ENCODE measurements around the gene ZNF487. TPM values are rescaled to one million over a fixed set of nuclear protein-coding genes. Genes with fewer than 3 reads are reported as not detected.
A peak's percentile ranks its signal among the peaks of the same experiment; 100 is the strongest.
"Not testable (repeated sequence)": the region's sequence is repeated elsewhere in the genome, so short reads cannot be mapped to it uniquely, and the experiment has no call there.

ZNF487 gene
- 8.4 TPM for total RNA-seq

DNA sequence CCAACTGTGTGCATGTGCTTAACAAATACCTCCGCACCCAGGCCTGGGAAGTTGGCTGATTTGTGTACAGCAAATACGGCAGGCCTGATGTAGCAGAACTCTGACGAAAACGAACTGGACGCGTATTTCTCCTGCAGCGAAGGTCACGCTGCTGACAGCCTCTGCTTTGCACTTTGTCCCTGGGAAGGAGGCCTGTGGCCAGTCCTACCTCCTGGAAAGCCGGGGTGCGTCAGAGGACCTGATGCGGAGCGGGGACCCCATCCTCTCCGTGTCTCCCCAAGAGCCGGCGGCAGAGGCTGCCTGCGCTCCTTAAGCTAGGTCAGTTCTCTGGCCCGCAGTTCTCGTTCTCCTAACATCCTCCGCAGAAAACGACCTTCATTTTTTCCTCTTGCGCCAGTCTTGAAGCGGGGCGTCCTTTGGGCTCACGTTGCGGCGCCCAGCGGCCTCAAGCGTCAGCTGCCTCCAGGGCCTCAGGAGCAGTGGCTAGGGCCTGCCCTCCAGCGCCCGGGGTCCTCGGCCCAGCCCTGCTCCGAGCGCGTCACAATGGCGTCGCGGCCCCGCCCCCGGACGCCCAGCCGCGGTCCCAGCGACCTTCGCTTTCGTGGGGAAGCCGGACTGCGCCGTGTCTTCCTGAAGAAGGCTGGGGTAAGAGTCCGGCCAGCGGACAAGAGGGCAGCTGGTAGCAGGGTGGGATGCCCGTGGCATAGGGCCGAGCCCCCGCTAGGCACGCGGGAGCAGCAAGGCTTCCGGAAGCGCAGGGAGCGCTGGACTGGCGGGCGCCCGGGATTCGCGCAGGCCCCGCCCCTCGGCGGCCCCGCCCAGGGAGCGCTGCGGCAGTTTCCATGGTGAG lies at the start of gene ZNF487:
Gene ZNF487 (plus strand): TSS at position 821 of the 850 bp plus-strand sequence. CDS start 38,703 bp downstream, outside the sequence.
- H3K4me3 ChIP-seq (ENCODE audit: low read length in 3 of 3) = peak within 1 kb of the TSS; percentile 94 to 99 (median 99)
- no peaks in the 10 kb centered on the region for H3K9me3 ChIP-seq (ENCODE audit: control insufficient read depth in 3 of 3, low read length in 3 of 3)
- no peaks in the 10 kb centered on the region for H3K36me3 ChIP-seq (ENCODE audit: control insufficient read depth in 3 of 3, insufficient read depth in 3 of 3, low read length in 3 of 3)
- H3K4me1 ChIP-seq (ENCODE audit: control insufficient read depth in 3 of 3, insufficient read depth in 3 of 3, low read length in 3 of 3) = peaks cover 4 to 8% (median 7%) of the 10 kb centered on the region in 3 donors
- no peaks in the 10 kb centered on the region for H3K27me3 ChIP-seq (ENCODE audit: control insufficient read depth in 3 of 3, insufficient read depth in 3 of 3, low read length in 3 of 3)
- H3K27ac ChIP-seq (ENCODE audit: low read depth, low read length) = peak within 1 kb of the TSS; percentile 98
- peak within 1 kb of the TSS; percentile 99 to 100 (median 100) for H3K9ac ChIP-seq (ENCODE audit: low read depth in 1 of 3, low read length in 3 of 3)

DNA sequence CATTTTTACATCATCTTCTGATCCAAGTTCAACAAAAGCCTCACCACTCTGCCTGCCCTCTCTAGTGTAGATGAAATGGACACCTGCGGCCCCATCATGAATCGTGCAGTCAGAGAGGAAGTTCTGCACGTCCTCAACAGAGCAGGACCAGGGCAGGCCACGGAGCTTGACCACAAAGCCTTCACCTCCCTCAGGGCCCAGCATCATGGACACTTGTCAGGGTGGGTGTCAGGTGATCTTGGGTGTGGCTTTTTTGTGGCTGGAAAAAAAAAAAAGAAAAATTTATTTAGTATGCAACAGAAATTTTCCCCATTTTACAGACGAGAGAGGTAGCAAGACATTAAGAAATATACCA lies 49.3 kb upstream of the ZNF487 start:
- Histone ChIP-seq H3K4me3 (ENCODE audit: low read length in 3 of 3) (no peak overlapping the region), H3K27me3 (ENCODE audit: control insufficient read depth in 3 of 3, insufficient read depth in 3 of 3, low read length in 3 of 3) (no peaks in the 10 kb centered on the region), H3K9ac (ENCODE audit: low read depth in 1 of 3, low read length in 3 of 3) (no peak overlapping the region), H3K4me1 (ENCODE audit: control insufficient read depth in 3 of 3, insufficient read depth in 3 of 3, low read length in 3 of 3) (peaks cover 3 to 20% (median 9%) of the 10 kb centered on the region in 3 donors), H3K36me3 (ENCODE audit: control insufficient read depth in 3 of 3, insufficient read depth in 3 of 3, low read length in 3 of 3) (peaks cover 42 to 61% (median 52%) of the 10 kb centered on the region in 3 donors), H3K9me3 (ENCODE audit: control insufficient read depth in 3 of 3, low read length in 3 of 3) (no peaks in the 10 kb centered on the region), H3K27ac (ENCODE audit: low read depth, low read length) (no peak overlapping the region)

DNA sequence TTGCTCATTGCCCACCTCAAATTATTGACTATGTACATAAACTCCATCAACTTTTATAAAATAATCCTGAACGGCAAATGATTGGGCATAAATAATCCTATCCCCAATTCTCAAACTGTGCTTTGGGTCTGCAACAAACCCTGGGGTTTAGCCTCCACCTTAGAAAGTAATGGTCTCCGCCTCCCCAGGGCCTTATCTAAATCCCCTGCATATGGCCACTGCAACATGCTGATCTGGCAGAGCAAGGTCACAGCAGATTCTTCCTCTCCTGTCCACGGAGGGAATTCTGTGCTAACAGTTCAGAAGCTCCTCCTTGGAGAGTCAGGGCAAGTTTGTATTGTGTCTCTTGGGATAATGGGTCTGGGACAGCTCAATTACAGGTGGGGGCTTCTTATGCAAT lies 47.0 kb upstream of the ZNF487 start:
- H3K4me3 ChIP-seq (ENCODE audit: low read length in 3 of 3) = no peak overlapping the region
- H3K9me3 ChIP-seq (ENCODE audit: control insufficient read depth in 3 of 3, low read length in 3 of 3) = no peaks in the 10 kb centered on the region
- H3K4me1 ChIP-seq (ENCODE audit: control insufficient read depth in 3 of 3, insufficient read depth in 3 of 3, low read length in 3 of 3) = peaks cover 3 to 14% (median 13%) of the 10 kb centered on the region in 3 donors
- no peaks in the 10 kb centered on the region for H3K27me3 ChIP-seq (ENCODE audit: control insufficient read depth in 3 of 3, insufficient read depth in 3 of 3, low read length in 3 of 3)
- H3K9ac ChIP-seq (ENCODE audit: low read depth in 1 of 3, low read length in 3 of 3) = no peak overlapping the region
- H3K27ac ChIP-seq (ENCODE audit: low read depth, low read length) = no peak overlapping the region
- H3K36me3 ChIP-seq (ENCODE audit: control insufficient read depth in 3 of 3, insufficient read depth in 3 of 3, low read length in 3 of 3) = peaks cover 48 to 69% (median 63%) of the 10 kb centered on the region in 3 donors

GRCh38 chr10:43390333-43390732 lies 46.6 kb upstream of the ZNF487 start:
- H3K4me1 ChIP-seq (ENCODE audit: control insufficient read depth in 3 of 3, insufficient read depth in 3 of 3, low read length in 3 of 3) = peaks cover 7 to 18% (median 12%) of the 10 kb centered on the region in 3 donors
- no peak overlapping the region for H3K4me3 ChIP-seq (ENCODE audit: low read length in 3 of 3)
- H3K9ac ChIP-seq (ENCODE audit: low read depth in 1 of 3, low read length in 3 of 3) = peak overlapping the region in 1 of 3 donors; percentile 28
- no peak overlapping the region for H3K27ac ChIP-seq (ENCODE audit: low read depth, low read length)
- no peaks in the 10 kb centered on the region for H3K9me3 ChIP-seq (ENCODE audit: control insufficient read depth in 3 of 3, low read length in 3 of 3)
- no peaks in the 10 kb centered on the region for H3K27me3 ChIP-seq (ENCODE audit: control insufficient read depth in 3 of 3, insufficient read depth in 3 of 3, low read length in 3 of 3)
- peaks cover 47 to 68% (median 61%) of the 10 kb centered on the region in 3 donors for H3K36me3 ChIP-seq (ENCODE audit: control insufficient read depth in 3 of 3, insufficient read depth in 3 of 3, low read length in 3 of 3)

- Histone ChIP-seq H3K9ac (ENCODE audit: low read depth in 1 of 3, low read length in 3 of 3) (peak overlapping the region in 1 of 3 donors; percentile 28), H3K9me3 (ENCODE audit: control insufficient read depth in 3 of 3, low read length in 3 of 3) (no peaks in the 10 kb centered on the region)
Observed at GRCh38 chr10:43390759-43391158, 46.2 kb upstream of the ZNF487 start.

GRCh38 chr10:43391496-43391895 lies 45.4 kb upstream of the ZNF487 start:
- Histone ChIP-seq H3K9ac (ENCODE audit: low read depth in 1 of 3, low read length in 3 of 3) (no peak overlapping the region), H3K36me3 (ENCODE audit: control insufficient read depth in 3 of 3, insufficient read depth in 3 of 3, low read length in 3 of 3) (peaks cover 45 to 64% (median 55%) of the 10 kb centered on the region in 3 donors), H3K9me3 (ENCODE audit: control insufficient read depth in 3 of 3, low read length in 3 of 3) (no peaks in the 10 kb centered on the region), H3K4me3 (ENCODE audit: low read length in 3 of 3) (no peak overlapping the region), H3K27me3 (ENCODE audit: control insufficient read depth in 3 of 3, insufficient read depth in 3 of 3, low read length in 3 of 3) (no peaks in the 10 kb centered on the region), H3K4me1 (ENCODE audit: control insufficient read depth in 3 of 3, insufficient read depth in 3 of 3, low read length in 3 of 3) (peaks cover 17 to 29% (median 21%) of the 10 kb centered on the region in 3 donors), H3K27ac (ENCODE audit: low read depth, low read length) (no peak overlapping the region)

More at GRCh38 chr10:43390759-43391158, 46.2 kb upstream of the ZNF487 start:
- Histone ChIP-seq H3K4me3 (ENCODE audit: low read length in 3 of 3) (no peak overlapping the region), H3K4me1 (ENCODE audit: control insufficient read depth in 3 of 3, insufficient read depth in 3 of 3, low read length in 3 of 3) (peaks cover 12 to 22% (median 17%) of the 10 kb centered on the region in 3 donors), H3K27ac (ENCODE audit: low read depth, low read length) (no peak overlapping the region), H3K36me3 (ENCODE audit: control insufficient read depth in 3 of 3, insufficient read depth in 3 of 3, low read length in 3 of 3) (peaks cover 47 to 67% (median 61%) of the 10 kb centered on the region in 3 donors), H3K27me3 (ENCODE audit: control insufficient read depth in 3 of 3, insufficient read depth in 3 of 3, low read length in 3 of 3) (no peaks in the 10 kb centered on the region)

- H3K9ac ChIP-seq (ENCODE audit: low read depth in 1 of 3, low read length in 3 of 3) = no peak overlapping the region
- H3K36me3 ChIP-seq (ENCODE audit: control insufficient read depth in 3 of 3, insufficient read depth in 3 of 3, low read length in 3 of 3) = peaks cover 32 to 51% (median 43%) of the 10 kb centered on the region in 3 donors
- H3K9me3 ChIP-seq (ENCODE audit: control insufficient read depth in 3 of 3, low read length in 3 of 3) = no peaks in the 10 kb centered on the region
- H3K4me3 ChIP-seq (ENCODE audit: low read length in 3 of 3) = no peak overlapping the region
- H3K27ac ChIP-seq (ENCODE audit: low read depth, low read length) = no peak overlapping the region
- no peaks in the 10 kb centered on the region for H3K27me3 ChIP-seq (ENCODE audit: control insufficient read depth in 3 of 3, insufficient read depth in 3 of 3, low read length in 3 of 3)
- H3K4me1 ChIP-seq (ENCODE audit: control insufficient read depth in 3 of 3, insufficient read depth in 3 of 3, low read length in 3 of 3) = peaks cover 19 to 31% (median 23%) of the 10 kb centered on the region in 3 donors
Observed at GRCh38 chr10:43392748-43393147, 44.2 kb upstream of the ZNF487 start.

GRCh38 chr10:43393186-43393585 lies 43.7 kb upstream of the ZNF487 start:
- peaks cover 24 to 35% (median 27%) of the 10 kb centered on the region in 3 donors for H3K4me1 ChIP-seq (ENCODE audit: control insufficient read depth in 3 of 3, insufficient read depth in 3 of 3, low read length in 3 of 3)

DNA sequence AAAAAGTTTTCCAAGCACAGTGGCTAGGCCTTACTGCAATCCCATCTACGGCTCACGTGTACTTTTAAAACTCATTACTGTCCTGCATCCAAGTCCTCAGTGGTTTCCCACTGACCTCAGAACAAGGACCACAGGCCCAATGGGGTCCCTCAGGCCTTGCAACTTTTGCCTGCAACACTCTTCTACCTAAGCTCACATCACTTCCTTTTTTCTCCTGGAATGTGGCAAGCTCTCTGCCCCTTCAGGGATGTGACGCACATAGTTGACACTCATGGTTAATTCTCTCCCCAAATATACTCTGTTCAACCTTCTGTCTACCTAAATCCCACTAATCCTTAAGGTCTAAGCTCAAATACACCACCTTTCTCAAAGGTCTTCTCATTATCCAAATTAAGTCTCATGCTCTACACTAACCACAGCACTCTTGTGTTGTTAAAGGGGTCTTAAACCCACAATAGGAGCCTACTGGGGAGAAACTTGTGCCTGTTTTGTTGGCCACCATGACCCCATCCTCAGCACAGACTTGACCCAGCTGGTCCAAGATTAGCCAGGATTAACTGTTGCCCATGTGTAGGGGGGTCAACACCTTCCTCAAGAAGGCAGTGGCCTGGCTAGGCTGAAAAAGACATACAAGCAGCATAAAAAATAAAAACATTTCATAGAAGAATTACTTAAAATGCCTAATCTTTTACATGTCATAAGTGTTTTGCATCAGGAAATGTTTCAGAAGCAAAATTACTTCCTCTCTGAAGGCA lies 43.1 kb upstream of the ZNF487 start:
- Histone ChIP-seq H3K27ac (ENCODE audit: low read depth, low read length) (no peak overlapping the region), H3K9ac (ENCODE audit: low read depth in 1 of 3, low read length in 3 of 3) (no peak overlapping the region), H3K36me3 (ENCODE audit: control insufficient read depth in 3 of 3, insufficient read depth in 3 of 3, low read length in 3 of 3) (peaks cover 23 to 41% (median 37%) of the 10 kb centered on the region in 3 donors)

More at GRCh38 chr10:43393186-43393585, 43.7 kb upstream of the ZNF487 start:
- H3K9ac ChIP-seq (ENCODE audit: low read depth in 1 of 3, low read length in 3 of 3); H3K4me3 ChIP-seq (ENCODE audit: low read length in 3 of 3); H3K9me3 ChIP-seq (ENCODE audit: control insufficient read depth in 3 of 3, low read length in 3 of 3); H3K27ac ChIP-seq (ENCODE audit: low read depth, low read length); H3K27me3 ChIP-seq (ENCODE audit: control insufficient read depth in 3 of 3, insufficient read depth in 3 of 3, low read length in 3 of 3): not testable (repeated sequence)
- H3K36me3 ChIP-seq (ENCODE audit: control insufficient read depth in 3 of 3, insufficient read depth in 3 of 3, low read length in 3 of 3) = peaks cover 29 to 47% (median 43%) of the 10 kb centered on the region in 3 donors

More for the DNA sequence above, 43.1 kb upstream of the ZNF487 start:
- no peaks in the 10 kb centered on the region for H3K9me3 ChIP-seq (ENCODE audit: control insufficient read depth in 3 of 3, low read length in 3 of 3)
- no peaks in the 10 kb centered on the region for H3K27me3 ChIP-seq (ENCODE audit: control insufficient read depth in 3 of 3, insufficient read depth in 3 of 3, low read length in 3 of 3)
- peaks cover 29 to 41% (median 29%) of the 10 kb centered on the region in 3 donors for H3K4me1 ChIP-seq (ENCODE audit: control insufficient read depth in 3 of 3, insufficient read depth in 3 of 3, low read length in 3 of 3)
- no peak overlapping the region for H3K4me3 ChIP-seq (ENCODE audit: low read length in 3 of 3)

Measured in skeletal muscle tissue (tissue), 4 donors.